EL (cell line): ENCODE results near the gene GDE1.

Source experiments
- DNase-seq: peaks from one replicate; pipeline ENCODE4 v3.0.0-alpha.2; 2016

GDE1 gene

GRCh38 chr16:19485611-19486010 lies 36.3 kb downstream of the GDE1 start:
- no peak for DNase-seq

GRCh38 chr16:19484096-19484495 lies 37.8 kb downstream of the GDE1 start:
- no peak for DNase-seq

GRCh38 chr16:19482291-19482690 lies 39.6 kb downstream of the GDE1 start:
- no peak for DNase-seq

GRCh38 chr16:19481769-19482168 lies 40.1 kb downstream of the GDE1 start:
- no peak for DNase-seq

GRCh38 chr16:19481296-19481695 lies 40.6 kb downstream of the GDE1 start:
- no peak for DNase-seq

GRCh38 chr16:19479302-19479721 lies 42.6 kb downstream of the GDE1 start:
- DNase-seq = no peak

- DNase-seq = no peak
Observed at GRCh38 chr16:19478505-19478904, 43.4 kb downstream of the GDE1 start.

GRCh38 chr16:19474617-19475016 lies 47.3 kb downstream of the GDE1 start:
- DNase-seq = no peak

- DNase-seq = no peak
Observed at GRCh38 chr16:19472482-19472881, 49.4 kb downstream of the GDE1 start.

- no peak for DNase-seq
Observed at GRCh38 chr16:19468300-19468699, 53.6 kb downstream of the GDE1 start.

GRCh38 chr16:19463468-19464315 lies 58.2 kb downstream of the GDE1 start:
- peak; percentile 68 for DNase-seq

- no peak for DNase-seq
Observed at GRCh38 chr16:19460397-19460796, 61.5 kb downstream of the GDE1 start.

GRCh38 chr16:19458722-19459379 lies 63.0 kb downstream of the GDE1 start:
- no peak for DNase-seq
